Smooth muscle cell (in vitro differentiated cells): ENCODE data around the gene RPL27. TPM values are rescaled to one million over a fixed set of nuclear protein-coding genes. Genes with fewer than 3 reads are reported as not detected.

ENCODE experiments used
- DNase-seq: peaks from one replicate; lab custom pipeline; 2025; ENCODE audit not compliant: unreplicated experiment; lab: John Stamatoyannopoulos, UW
- H2AFZ ChIP-seq: fragments of 200-600 bp; sonication (generic); 2 replicates; pipeline ENCODE4 v1.6.0; 2016; ENCODE audit warnings: antibody characterized with exemption, low read depth, mild to moderate bottlenecking
- H3F3A ChIP-seq: fragments of 200-600 bp; sonication (generic); 2 replicates; pipeline ENCODE4 v1.6.0; 2017; ENCODE audit warnings: antibody characterized with exemption, low read depth
- H3K27ac ChIP-seq: fragments of 200-600 bp; sonication (generic); 2 replicates; pipeline ENCODE4 v1.5.1; 2016; ENCODE audit warnings: low read depth, mild to moderate bottlenecking
- H3K27me3 ChIP-seq: fragments of 200-600 bp; sonication (generic); 2 replicates; pipeline ENCODE4 v1.6.1; 2016; ENCODE audit warnings: low read depth, mild to moderate bottlenecking
- H3K36me3 ChIP-seq: fragments of 200-600 bp; sonication (generic); 2 replicates; pipeline ENCODE4 v1.5.1; 2016; ENCODE audit warnings: low read depth
- H3K4me1 ChIP-seq: fragments of 200-600 bp; sonication (generic); 2 replicates; pipeline ENCODE4 v1.5.1; 2016; ENCODE audit warnings: low read depth
- H3K4me2 ChIP-seq: fragments of 200-600 bp; sonication (generic); 2 replicates; pipeline ENCODE4 v1.6.0; 2016; ENCODE audit warnings: mild to moderate bottlenecking
- H3K4me3 ChIP-seq: fragments of 200-600 bp; sonication (generic); 2 replicates; pipeline ENCODE4 v1.5.1; 2016; ENCODE audit warnings: mild to moderate bottlenecking
- H3K79me2 ChIP-seq: fragments of 200-600 bp; sonication (generic); 2 replicates; pipeline ENCODE4 v1.6.0; 2016; ENCODE audit warnings: low read depth, mild to moderate bottlenecking
- H3K9ac ChIP-seq: fragments of 200-600 bp; sonication (generic); 2 replicates; pipeline ENCODE4 v1.6.0; 2016; ENCODE audit warnings: low read depth
- H3K9me3 ChIP-seq: fragments of 200-600 bp; sonication (generic); replicated peaks from 2 replicates; pipeline ENCODE4 v1.5.1; 2016; ENCODE audit warnings: low read depth
- H4K20me1 ChIP-seq: fragments of 200-600 bp; sonication (generic); 2 replicates; pipeline ENCODE4 v1.6.0; 2016; ENCODE audit warnings: low read depth
- WGBS: methylation state at CpG from one replicate; pipeline ENCODE4 v1.1.7; 2016; ENCODE audit warnings: low lambda C conversion rate; 5-methylcytosine and 5-hydroxymethylcytosine counted together
- polyA plus RNA-seq: library from polyadenylated mRNA; unstranded; fragments of >200 nt; fragmentation: Nextera tagmentation; extraction: Ambion mirVana; gene quantifications from 2 replicates; pipeline ENCODE4 v1.2.1, GENCODE V29; 2016
- total RNA-seq: library from RNA; depleted of rRNA; stranded (reverse); fragments of >200 nt; gene quantifications from 2 replicates; pipeline ENCODE4 v1.2.3, GENCODE V29; 2014
- TF ChIP-seq, protein P1 (sequence below): fragments of 200-600 bp; sonication (generic); IDR thresholded peaks from 2 replicates; pipeline ENCODE4 v1.5.1; 2017; ENCODE audit warnings: borderline replicate concordance, mild to moderate bottlenecking, antibody characterized with exemption; ENCODE audit not compliant: insufficient read depth, poor library complexity, severe bottlenecking

RPL27 gene
- total and polyA plus RNA-seq, 2 experiments from 2014 or later, result 963 to 2,084 TPM

DNA sequence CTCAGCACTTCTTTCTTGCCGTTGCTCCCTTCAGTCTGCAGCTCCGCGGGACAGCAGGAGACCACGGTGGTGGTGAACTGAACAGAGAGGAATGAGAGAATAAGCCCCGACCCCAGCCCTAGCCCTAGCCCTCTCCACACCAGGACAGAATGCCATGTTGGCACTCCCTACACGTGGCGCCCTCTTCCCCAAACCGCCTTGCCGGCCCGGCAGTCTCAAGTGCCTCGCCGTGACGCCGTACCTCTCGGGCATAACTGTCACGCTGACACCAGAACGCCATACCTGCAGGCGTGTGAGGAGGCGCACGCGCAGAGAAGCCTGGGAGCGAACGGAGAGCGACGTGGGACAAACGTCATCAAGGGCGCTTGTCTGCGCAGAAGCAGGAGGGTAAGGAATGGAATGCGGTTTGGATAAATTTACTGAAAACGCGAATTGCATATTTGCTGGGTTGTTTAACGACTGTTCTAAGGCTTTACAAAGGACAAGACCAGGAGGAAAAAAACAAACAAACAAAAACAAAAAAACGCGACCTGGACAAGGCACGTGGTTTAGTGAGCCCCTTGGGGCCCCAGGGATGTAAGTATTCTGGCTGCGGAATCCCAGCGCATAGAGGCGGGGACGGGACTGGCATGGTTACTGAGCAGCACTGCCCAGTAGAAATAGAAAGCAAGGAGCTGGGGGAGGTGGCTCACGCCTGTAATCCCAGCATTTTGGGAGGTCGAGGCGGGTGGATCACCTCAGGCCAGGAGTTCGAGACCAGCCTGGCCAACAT is 33.9 kb upstream of the RPL27 start, which contains the start of gene AARSD1:
Gene AARSD1 (minus strand): TSS at position 294 of the 772 bp plus-strand sequence. CDS start 14 bp downstream, at position 280.
- H3K4me3 ChIP-seq, result peak within 1 kb of the TSS; percentile 68
- no peaks in the 10 kb centered on the region for H3K9me3 ChIP-seq
- TF ChIP-seq, protein P1, sequence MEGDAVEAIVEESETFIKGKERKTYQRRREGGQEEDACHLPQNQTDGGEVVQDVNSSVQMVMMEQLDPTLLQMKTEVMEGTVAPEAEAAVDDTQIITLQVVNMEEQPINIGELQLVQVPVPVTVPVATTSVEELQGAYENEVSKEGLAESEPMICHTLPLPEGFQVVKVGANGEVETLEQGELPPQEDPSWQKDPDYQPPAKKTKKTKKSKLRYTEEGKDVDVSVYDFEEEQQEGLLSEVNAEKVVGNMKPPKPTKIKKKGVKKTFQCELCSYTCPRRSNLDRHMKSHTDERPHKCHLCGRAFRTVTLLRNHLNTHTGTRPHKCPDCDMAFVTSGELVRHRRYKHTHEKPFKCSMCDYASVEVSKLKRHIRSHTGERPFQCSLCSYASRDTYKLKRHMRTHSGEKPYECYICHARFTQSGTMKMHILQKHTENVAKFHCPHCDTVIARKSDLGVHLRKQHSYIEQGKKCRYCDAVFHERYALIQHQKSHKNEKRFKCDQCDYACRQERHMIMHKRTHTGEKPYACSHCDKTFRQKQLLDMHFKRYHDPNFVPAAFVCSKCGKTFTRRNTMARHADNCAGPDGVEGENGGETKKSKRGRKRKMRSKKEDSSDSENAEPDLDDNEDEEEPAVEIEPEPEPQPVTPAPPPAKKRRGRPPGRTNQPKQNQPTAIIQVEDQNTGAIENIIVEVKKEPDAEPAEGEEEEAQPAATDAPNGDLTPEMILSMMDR, result no peak
- peaks cover 8% of the 10 kb centered on the region for H3K79me2 ChIP-seq
- peaks cover 7% of the 10 kb centered on the region for H3K4me1 ChIP-seq
- no peaks in the 10 kb centered on the region for H3K27me3 ChIP-seq
- 5% methylated on average over 43 of the region's 43 CpGs for WGBS
- H3K36me3 ChIP-seq, result no peaks in the 10 kb centered on the region
- H3F3A ChIP-seq, result no peaks in the 10 kb centered on the region
- peak; percentile 49 for DNase-seq
- H3K9ac ChIP-seq, result peak within 1 kb of the TSS; percentile 77
- H4K20me1 ChIP-seq, result no peaks in the 10 kb centered on the region
- H3K4me2 ChIP-seq, result peak within 1 kb of the TSS; percentile 97
- peak within 1 kb of the TSS; percentile 97 for H2AFZ ChIP-seq
- peak within 1 kb of the TSS; percentile 85 for H3K27ac ChIP-seq

DNA sequence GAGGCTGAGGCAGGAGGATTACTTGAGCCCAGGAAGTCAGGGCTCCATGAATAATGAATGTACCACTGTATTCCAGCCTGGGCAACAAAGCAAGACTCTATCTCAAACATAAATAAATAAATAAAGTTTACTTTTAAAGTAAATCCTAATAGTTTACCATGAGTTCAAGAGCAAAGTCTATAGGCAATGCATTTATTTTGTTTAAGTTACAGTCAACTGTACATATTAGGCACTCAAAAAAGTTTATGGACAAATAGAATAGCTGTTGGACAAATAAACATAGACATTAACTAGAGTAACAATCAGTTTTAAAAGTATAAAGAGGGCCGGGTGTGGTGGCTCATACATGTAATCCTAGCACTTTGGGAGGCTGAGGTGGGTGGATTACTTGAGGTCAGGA is 30.3 kb upstream of the RPL27 start:
- Histone ChIP-seq H3K4me1 (peaks cover 7% of the 10 kb centered on the region), H3K27ac (no peak overlapping the region), H3K27me3 (no peaks in the 10 kb centered on the region), H4K20me1 (no peaks in the 10 kb centered on the region), H3K9me3 (no peaks in the 10 kb centered on the region), H3F3A (no peaks in the 10 kb centered on the region), H3K4me3 (no peak overlapping the region), H2AFZ (no peak overlapping the region), H3K79me2 (peaks cover 8% of the 10 kb centered on the region), H3K36me3 (no peaks in the 10 kb centered on the region), H3K4me2 (no peak overlapping the region), H3K9ac (no peak overlapping the region)
- 98% methylated on average over 1 of the region's 1 CpG for WGBS
- TF ChIP-seq, protein P1, result no peak
- DNase-seq, result no peak

DNA sequence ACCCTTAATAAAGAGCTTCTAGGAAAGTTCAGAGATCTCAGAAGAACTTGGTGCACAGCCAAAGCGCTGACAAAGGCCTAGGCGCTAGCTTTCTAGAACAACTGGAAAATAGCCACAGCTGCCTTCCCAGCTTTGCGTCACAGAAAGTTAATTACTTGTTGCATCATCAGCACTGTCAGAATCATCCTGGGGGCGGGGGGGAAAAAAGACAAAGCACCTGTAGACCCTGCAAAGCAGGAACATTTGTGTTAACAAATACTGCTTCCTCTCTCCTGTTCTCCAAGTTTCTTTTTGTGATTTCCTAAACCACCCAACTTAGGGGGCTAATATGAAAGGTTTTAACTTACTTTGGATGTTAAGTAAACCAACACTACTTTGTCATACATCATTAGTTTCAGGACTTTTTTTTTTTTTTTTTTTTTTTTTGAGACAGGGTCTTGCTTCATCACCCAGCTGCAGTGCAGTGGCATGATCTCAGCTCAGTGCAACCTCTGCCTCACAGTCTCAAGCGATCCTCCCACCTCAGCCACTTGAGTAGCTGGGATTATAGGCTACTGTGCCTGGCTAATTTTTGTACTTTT is 29.1 kb upstream of the RPL27 start:
- WGBS, result 66% methylated on average over 5 of the region's 5 CpGs
- H3K4me1 ChIP-seq, result no peaks in the 10 kb centered on the region
- H3K9me3 ChIP-seq, result no peaks in the 10 kb centered on the region
- TF ChIP-seq, protein P1, result no peak
- no peak overlapping the region for H3K4me2 ChIP-seq
- DNase-seq, result no peak
- H3K27ac ChIP-seq, result no peak overlapping the region
- H3F3A ChIP-seq, result no peaks in the 10 kb centered on the region
- H3K27me3 ChIP-seq, result no peaks in the 10 kb centered on the region
- H3K36me3 ChIP-seq, result no peaks in the 10 kb centered on the region
- no peak overlapping the region for H3K9ac ChIP-seq
- no peaks in the 10 kb centered on the region for H3K79me2 ChIP-seq
- H2AFZ ChIP-seq, result no peak overlapping the region
- H3K4me3 ChIP-seq, result no peak overlapping the region
- no peaks in the 10 kb centered on the region for H4K20me1 ChIP-seq
